GM18951 (cell line): ENCODE data around the gene POLR1C.
"Not testable (repeated sequence)": the region's sequence is repeated elsewhere in the genome, so short reads cannot be mapped to it uniquely, and the experiment has no call there.

Experiments used
- POLR2A ChIP-seq: IDR thresholded peaks from 4 replicates; pipeline ENCODE4 v1.6.1; 2011; ENCODE audit warnings: mild to moderate bottlenecking; ENCODE audit not compliant: insufficient read length, insufficient read depth; ENCODE audit errors: extremely low read depth
- in situ Hi-C: fragments of 300-500 bp; cut with MboI; formaldehyde crosslinking; loops from one replicate; pipeline ENCODE4 v1.12.0; 2022; ENCODE audit warnings: low sequenced_read_pairs, mixed read lengths, inconsistent platforms; ENCODE audit not compliant: unreplicated experiment

POLR1C gene

GRCh38 chr6:43532201-43532600, 15.3 kb downstream of the POLR1C start:
- no peak for TF ChIP-seq POLR2A
- in situ Hi-C loops, result no loop called here

DNA sequence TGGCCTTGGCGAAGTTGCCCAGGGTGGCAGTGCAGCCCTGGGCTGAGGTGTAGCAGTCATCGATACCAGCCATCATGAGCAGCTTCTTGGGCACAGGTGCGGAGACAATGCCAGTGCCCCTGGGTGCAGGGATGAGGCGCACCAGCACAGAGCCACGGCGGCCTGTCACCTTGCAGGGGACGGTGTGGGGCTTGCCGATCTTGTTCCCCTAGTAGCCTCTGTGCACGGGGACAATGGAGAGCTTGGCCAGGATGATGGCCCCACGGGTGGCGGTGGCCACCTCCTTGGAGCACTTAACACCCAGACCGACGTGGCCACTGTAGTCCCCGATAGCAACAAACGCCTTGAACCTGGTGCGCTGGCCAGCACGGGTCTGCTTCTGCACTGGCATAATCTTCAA, 22.1 kb downstream of the POLR1C start:
- in situ Hi-C loops, result not testable (repeated sequence)

DNA sequence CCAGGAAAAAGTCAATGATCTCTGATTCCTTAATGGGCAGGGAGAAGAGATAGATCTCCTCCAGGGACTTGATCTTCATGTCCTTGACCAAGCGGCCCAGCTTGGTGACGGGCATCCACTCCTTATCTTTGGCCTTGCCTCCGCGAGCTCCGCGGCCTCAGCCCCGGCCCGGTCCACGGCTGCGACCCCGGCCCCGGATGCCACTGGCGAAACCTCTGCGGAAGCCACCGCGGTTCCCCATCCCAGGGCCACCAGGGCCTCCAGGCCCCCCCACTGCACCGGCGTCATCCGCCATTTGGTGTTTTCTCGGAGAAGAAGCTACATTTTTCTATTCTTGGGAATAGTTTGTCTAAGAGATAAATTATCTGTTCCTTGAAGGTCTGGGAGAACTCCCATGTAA, 22.5 kb downstream of the POLR1C start:
- in situ Hi-C loops, result not testable (repeated sequence)

GRCh38 chr6:43540507-43540906, 23.6 kb downstream of the POLR1C start:
- in situ Hi-C loops, result no loop called here
- no peak for TF ChIP-seq POLR2A

- in situ Hi-C loops, result no loop called here
- TF ChIP-seq POLR2A, result no peak
Observed at GRCh38 chr6:43541774-43542471, 25.0 kb downstream of the POLR1C start.

- TF ChIP-seq POLR2A, result no peak
- in situ Hi-C loops, result no loop called here
Observed at GRCh38 chr6:43544461-43544860, 27.6 kb downstream of the POLR1C start.

DNA sequence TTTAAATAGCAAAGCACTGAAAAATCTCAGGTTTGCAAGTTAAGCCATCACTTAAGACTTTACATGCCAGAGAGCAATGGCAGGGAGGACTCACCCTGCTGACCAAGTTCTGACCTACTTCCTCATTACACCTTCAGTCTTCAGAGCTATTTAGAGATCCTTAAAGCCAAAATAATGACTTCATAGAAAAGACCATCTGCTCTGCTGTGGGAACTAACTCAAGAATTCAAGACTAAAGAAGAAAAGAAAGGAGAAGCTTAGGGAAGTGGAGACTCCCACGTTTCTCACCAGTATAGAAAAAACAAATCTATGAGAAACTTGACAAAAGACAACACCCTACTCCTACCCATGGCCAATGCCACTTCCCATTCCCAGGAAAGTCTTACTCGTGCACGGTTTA, 30.3 kb downstream of the POLR1C start:
- no peak for TF ChIP-seq POLR2A
- in situ Hi-C loops, result no loop called here

GRCh38 chr6:43557620-43558019, 40.7 kb downstream of the POLR1C start:
- in situ Hi-C loops, result not testable (repeated sequence)

- in situ Hi-C loops, result no loop called here
- no peak for TF ChIP-seq POLR2A
Observed at GRCh38 chr6:43559328-43559727, 42.4 kb downstream of the POLR1C start.

GRCh38 chr6:43570876-43571441, 54.1 kb downstream of the POLR1C start:
- no peak for TF ChIP-seq POLR2A
- in situ Hi-C loops, result no loop called here
